Endothelial cell of umbilical vein (primary cell): ENCODE results near the gene ANKFN1. TPM values are rescaled to one million over a fixed set of nuclear protein-coding genes. Genes with fewer than 3 reads are reported as not detected.
A peak's percentile ranks its signal among the peaks of the same experiment; 100 is the strongest.

Source experiments
- BruUV-seq: library from RNA; stranded (reverse); fragments of 400-500 nt; replicated peaks from 2 replicates; lab custom pipeline; 2021; lab: Mats Ljungman, UMichigan
- CTCF ChIA-PET: fragments of 300-600, 350-600 bp; sonication (Branson Sonifier 250); formaldehyde crosslinking; loops from one replicate; lab custom pipeline; 2021; ENCODE audit warnings: antibody characterized with exemption, inconsistent platforms; lab: Charles Lee
- POLR2A ChIA-PET: fragments of 300-600, 350-600 bp; sonication (Branson Sonifier 250); formaldehyde crosslinking; loops from one replicate; lab custom pipeline; 2021; ENCODE audit warnings: antibody characterized with exemption, inconsistent platforms; lab: Charles Lee
- DNase-seq: peaks from one replicate; pipeline ENCODE4 v3.0.0-alpha.2; 2011; ENCODE audit warnings: low read depth, low spot score
- FAIRE-seq: peaks from 2 replicates; lab custom pipeline; 2011; peaks lifted over from hg19 to GRCh38; lab: Jason Lieb, UNC
- H2AFZ ChIP-seq: 2 replicates; pipeline ENCODE4 v1.6.0; 2012; ENCODE audit warnings: low read depth, low read length, control low read depth, inconsistent platforms
- H3K27ac ChIP-seq: 2 replicates; pipeline ENCODE4 v1.5.1; 2011; ENCODE audit warnings: low read depth, mild to moderate bottlenecking, control low read depth, low read length, moderate library complexity; ENCODE audit not compliant: insufficient read depth
- H3K27me3 ChIP-seq, 2 experiments: 2 replicates each; pipeline versions ENCODE4 v1.6.0 to v1.6.1; 2011; ENCODE audit warnings: low read length in 2 of 2, mixed read lengths in 1 of 2; ENCODE audit not compliant: control insufficient read depth in 2 of 2, insufficient read depth in 2 of 2
- H3K36me3 ChIP-seq, 2 experiments: 2 replicates in 1 of 2; 3 replicates in 1 of 2; pipeline ENCODE4 v1.5.1; 2011; ENCODE audit warnings: low read length in 2 of 2, mild to moderate bottlenecking in 1 of 2, moderate library complexity in 1 of 2; ENCODE audit not compliant: control insufficient read depth in 2 of 2, insufficient read depth in 2 of 2; ENCODE audit errors: extremely low read depth in 1 of 2
- H3K4me1 ChIP-seq: 3 replicates; pipeline ENCODE4 v1.5.1; 2011; ENCODE audit warnings: mild to moderate bottlenecking, low read length; ENCODE audit not compliant: control insufficient read depth, insufficient read depth; ENCODE audit errors: extremely low read depth
- H3K4me2 ChIP-seq: 2 replicates; pipeline ENCODE4 v1.6.1; 2011; ENCODE audit warnings: low read length, control low read depth, mixed read lengths; ENCODE audit not compliant: insufficient read depth
- H3K4me3 ChIP-seq, 3 experiments: fragments of 200-600 bp in 1 of 3; sonication (generic), shearing (Covaris generic) in 1 of 3; replicated peaks in 1 of 3; 2 replicates each; pipeline ENCODE4 v1.5.1; 2011 to 2016; ENCODE audit warnings: control low read depth in 3 of 3, low read length in 3 of 3, mild to moderate bottlenecking in 2 of 3, inconsistent platforms in 1 of 3, low read depth in 1 of 3, moderate library complexity in 1 of 3; ENCODE audit not compliant: insufficient read depth in 1 of 3
- H3K79me2 ChIP-seq: 2 replicates; pipeline ENCODE4 v1.6.0; 2012; ENCODE audit warnings: low read length, inconsistent platforms; ENCODE audit not compliant: control insufficient read depth, insufficient read depth
- H3K9ac ChIP-seq: replicated peaks from 2 replicates; pipeline ENCODE3; 2011; ENCODE audit warnings: low read length, control low read depth; ENCODE audit not compliant: insufficient read depth; ENCODE audit errors: extremely low read depth
- H3K9me1 ChIP-seq: replicated peaks from 3 replicates; pipeline ENCODE4 v1.6.0; 2011; ENCODE audit warnings: mild to moderate bottlenecking, low read length; ENCODE audit not compliant: control insufficient read depth, insufficient read depth; ENCODE audit errors: extremely low read depth
- H3K9me3 ChIP-seq: replicated peaks from 2 replicates; pipeline ENCODE4 v1.5.1; 2012; ENCODE audit warnings: low read length, inconsistent platforms; ENCODE audit not compliant: control insufficient read depth, insufficient read depth
- H4K20me1 ChIP-seq: replicated peaks from 2 replicates; pipeline ENCODE3; 2011; ENCODE audit warnings: mild to moderate bottlenecking, low read length; ENCODE audit not compliant: control insufficient read depth, insufficient read depth; ENCODE audit errors: extremely low read depth
- EZH2 ChIP-seq: IDR thresholded peaks from 2 replicates; pipeline ENCODE4 v1.6.1; 2012; ENCODE audit warnings: borderline replicate concordance, low read depth, mild to moderate bottlenecking, moderate library complexity, low read length, inconsistent platforms; ENCODE audit not compliant: severe bottlenecking
- FOS ChIP-seq: IDR thresholded peaks from 2 replicates; pipeline ENCODE4 v1.6.1; 2011; ENCODE audit warnings: mild to moderate bottlenecking, low read length, moderate library complexity, borderline replicate concordance; ENCODE audit not compliant: insufficient read depth
- GATA2 ChIP-seq: IDR thresholded peaks from 2 replicates; pipeline ENCODE4 v1.7.0; 2011; ENCODE audit warnings: low read depth, mild to moderate bottlenecking, moderate library complexity, mixed read lengths, low read length; ENCODE audit not compliant: insufficient read length, insufficient read depth
- JUN ChIP-seq: IDR thresholded peaks from 2 replicates; pipeline ENCODE4 v1.6.1; 2011; ENCODE audit warnings: borderline replicate concordance, low read depth; ENCODE audit not compliant: insufficient read length, insufficient read depth
- MYC ChIP-seq: IDR thresholded peaks from one replicate; pipeline ENCODE4 v1.6.1; 2011; ENCODE audit warnings: mild to moderate bottlenecking, low read depth, low read length
- POLR2A ChIP-seq: IDR thresholded peaks from 2 replicates; pipeline ENCODE4 v1.6.1; 2012; ENCODE audit warnings: low read depth, mild to moderate bottlenecking, control low read depth, low read length
- POLR2AphosphoS5 ChIP-seq: IDR thresholded peaks from 2 replicates; pipeline ENCODE4 v1.6.1; 2012; ENCODE audit warnings: low read depth, mild to moderate bottlenecking, control low read depth, low read length, moderate library complexity; ENCODE audit not compliant: insufficient read depth
- dilution Hi-C: fragments of 300-500 bp; cut with MboI; formaldehyde crosslinking; loops from one replicate; pipeline ENCODE4 v1.15.0; 2019; ENCODE audit warnings: low sequenced_read_pairs; ENCODE audit not compliant: extremely low pct_ligation_motif_present
- intact Hi-C: fragments of 100-400 bp; cut with micrococcal nuclease; formaldehyde crosslinking; loops from one replicate; pipeline ENCODE4 v1.10.0; 2022
- polyA plus RNA-seq, 4 experiments: library from polyadenylated mRNA; depleted of rRNA in 3 of 4; stranded (reverse) in 3 of 4; unstranded in 1 of 4; fragments of >200 nt; gene quantifications; 2 replicates each; pipeline versions ENCODE4 v1.2.1 to v1.2.3, GENCODE V29; 2011 to 2012; ENCODE audit warnings: missing spikeins in 1 of 4
- total RNA-seq: library from RNA; stranded (reverse); gene quantifications from 2 replicates; pipeline ENCODE4 v1.2.3, GENCODE V29; 2021
- TF ChIP-seq, protein P1 (sequence below), 2 donors: IDR thresholded peaks; 1 replicate in 1 of 2; 2 replicates in 1 of 2; pipeline ENCODE4 v1.5.1; 2011; ENCODE audit warnings: low read length in 2 of 2, mild to moderate bottlenecking in 2 of 2, moderate library complexity in 2 of 2, control low read depth in 1 of 2, inconsistent platforms in 1 of 2, low read depth in 1 of 2; ENCODE audit not compliant: insufficient read depth in 1 of 2; ENCODE audit errors: extremely low read depth in 1 of 2
- TF ChIP-seq, protein P2 (sequence below): IDR thresholded peaks from 2 replicates; pipeline ENCODE4 v1.6.1; 2011; ENCODE audit not compliant: insufficient read depth, insufficient read length

Gene ANKFN1
- total and polyA plus RNA-seq, 2 donors (not counting 3 experiments of a cell fraction or from before 2014, with no cell fraction given): 0.15 TPM; not detected in 1

DNA sequence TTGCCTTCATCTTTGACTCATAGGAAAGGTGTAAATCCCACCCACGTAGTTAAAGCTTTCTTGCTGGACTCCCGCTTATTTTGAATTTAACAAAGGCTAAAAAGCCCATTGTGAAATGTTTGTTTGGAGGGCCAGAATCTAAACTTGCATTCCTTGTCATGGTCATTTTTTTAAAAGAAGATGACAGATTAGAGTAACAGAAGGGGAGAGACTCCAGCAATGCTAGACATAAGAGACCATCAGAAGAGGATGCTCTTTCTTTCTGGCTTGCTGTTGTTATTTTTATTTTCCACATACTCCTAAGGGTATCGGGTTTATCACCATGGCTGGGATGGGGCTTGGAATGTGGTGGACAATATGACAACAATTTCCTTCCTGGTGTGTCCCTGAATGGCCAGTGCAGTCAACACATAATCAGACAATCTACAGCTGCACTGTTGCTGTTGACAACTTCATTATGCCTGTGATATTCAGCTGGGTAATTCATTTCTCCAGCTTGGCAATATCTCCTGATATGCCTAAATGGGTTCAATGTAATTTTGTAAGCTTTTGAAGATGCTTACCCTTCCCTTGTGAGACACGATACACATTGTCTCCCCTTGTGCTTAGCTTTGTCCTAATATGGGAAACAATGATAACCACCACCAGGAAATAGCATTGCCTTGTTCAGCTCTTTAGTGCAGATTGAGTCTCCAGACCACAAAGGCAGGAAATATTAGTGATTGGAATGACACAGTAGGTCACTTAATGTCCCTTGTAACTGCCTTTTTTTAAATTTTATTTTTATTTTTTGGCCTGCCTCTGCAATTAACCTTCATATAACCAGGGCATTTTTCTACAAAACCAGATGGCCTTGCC is 164.3 kb downstream of the ANKFN1 start:
- FAIRE-seq (peak; percentile 70), DNase-seq (peak; percentile 47)
- Histone ChIP-seq H3K4me3 (no peak overlapping the region), H3K27me3 (peaks cover 16 to 30% of the 10 kb centered on the region in 2 experiments), H3K79me2 (no peaks in the 10 kb centered on the region), H3K27ac (no peak overlapping the region), H3K9me1 (no peaks in the 10 kb centered on the region), H3K36me3 (no peaks in the 10 kb centered on the region), H3K4me2 (peak overlapping the region; percentile 31), H2AFZ (no peak overlapping the region), H3K9me3 (no peaks in the 10 kb centered on the region), H4K20me1 (no peaks in the 10 kb centered on the region), H3K4me1 (peaks cover 17% of the 10 kb centered on the region), H3K9ac (no peak overlapping the region)
- BruUV-seq: no TSS peak
- TF ChIP-seq, protein P1, sequence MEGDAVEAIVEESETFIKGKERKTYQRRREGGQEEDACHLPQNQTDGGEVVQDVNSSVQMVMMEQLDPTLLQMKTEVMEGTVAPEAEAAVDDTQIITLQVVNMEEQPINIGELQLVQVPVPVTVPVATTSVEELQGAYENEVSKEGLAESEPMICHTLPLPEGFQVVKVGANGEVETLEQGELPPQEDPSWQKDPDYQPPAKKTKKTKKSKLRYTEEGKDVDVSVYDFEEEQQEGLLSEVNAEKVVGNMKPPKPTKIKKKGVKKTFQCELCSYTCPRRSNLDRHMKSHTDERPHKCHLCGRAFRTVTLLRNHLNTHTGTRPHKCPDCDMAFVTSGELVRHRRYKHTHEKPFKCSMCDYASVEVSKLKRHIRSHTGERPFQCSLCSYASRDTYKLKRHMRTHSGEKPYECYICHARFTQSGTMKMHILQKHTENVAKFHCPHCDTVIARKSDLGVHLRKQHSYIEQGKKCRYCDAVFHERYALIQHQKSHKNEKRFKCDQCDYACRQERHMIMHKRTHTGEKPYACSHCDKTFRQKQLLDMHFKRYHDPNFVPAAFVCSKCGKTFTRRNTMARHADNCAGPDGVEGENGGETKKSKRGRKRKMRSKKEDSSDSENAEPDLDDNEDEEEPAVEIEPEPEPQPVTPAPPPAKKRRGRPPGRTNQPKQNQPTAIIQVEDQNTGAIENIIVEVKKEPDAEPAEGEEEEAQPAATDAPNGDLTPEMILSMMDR (IDR thresholded peaks at IDR 0.05; ENCODE audit: extremely low read depth in 1 of 2, insufficient read depth in 1 of 2, low read depth in 1 of 2, low read length in 2 of 2): no peak
- no peak for TF ChIP-seq JUN
- TF ChIP-seq POLR2A: no peak
- no peak for TF ChIP-seq MYC
- peak; percentile 65 for TF ChIP-seq POLR2AphosphoS5
- no peak for TF ChIP-seq EZH2
- TF ChIP-seq FOS: peak; percentile 35
- TF ChIP-seq, protein P2, sequence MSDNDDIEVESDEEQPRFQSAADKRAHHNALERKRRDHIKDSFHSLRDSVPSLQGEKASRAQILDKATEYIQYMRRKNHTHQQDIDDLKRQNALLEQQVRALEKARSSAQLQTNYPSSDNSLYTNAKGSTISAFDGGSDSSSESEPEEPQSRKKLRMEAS: no peak
- TF ChIP-seq GATA2: peak; percentile 74
- dilution Hi-C loops (no loop called here), intact Hi-C loops (loop anchor here (2.0 to 10.0 kb wide), 7 partner anchors 25 to 543 kb away; partner anchors contain the start of gene NOG)
- ChIA-PET POLR2A (no interaction called here), CTCF (interaction anchor here (0.7 to 6.9 kb wide), 11 partner anchors 14 to 398 kb away, joined by 3 to 185 read pairs (median 3); no protein-coding TSS in a partner anchor)
